CD4-positive, alpha-beta T cell treated with Interleukin-10 for 1 hour (primary cell): Measurements from ENCODE around the gene CELSR3.

Source experiments
- DNase-seq: peaks from one replicate; pipeline ENCODE4 v3.0.0-alpha.2; 2020

CELSR3 gene

GRCh38 chr3:48656841-48657281 is 5.8 kb downstream of the CELSR3 start:
- DNase-seq: peak; percentile 49

GRCh38 chr3:48656061-48656840 is 6.4 kb downstream of the CELSR3 start:
- peak; percentile 89 for DNase-seq

- peak; percentile 56 for DNase-seq
These were observed 7.1 kb downstream of the CELSR3 start for GRCh38 chr3:48655606-48656005.

GRCh38 chr3:48655063-48655462 is 7.6 kb downstream of the CELSR3 start:
- DNase-seq: no peak

- DNase-seq: no peak
These were observed 9.6 kb downstream of the CELSR3 start for GRCh38 chr3:48652923-48653715.

GRCh38 chr3:48651771-48652170 is 10.9 kb downstream of the CELSR3 start:
- DNase-seq: no peak

DNA sequence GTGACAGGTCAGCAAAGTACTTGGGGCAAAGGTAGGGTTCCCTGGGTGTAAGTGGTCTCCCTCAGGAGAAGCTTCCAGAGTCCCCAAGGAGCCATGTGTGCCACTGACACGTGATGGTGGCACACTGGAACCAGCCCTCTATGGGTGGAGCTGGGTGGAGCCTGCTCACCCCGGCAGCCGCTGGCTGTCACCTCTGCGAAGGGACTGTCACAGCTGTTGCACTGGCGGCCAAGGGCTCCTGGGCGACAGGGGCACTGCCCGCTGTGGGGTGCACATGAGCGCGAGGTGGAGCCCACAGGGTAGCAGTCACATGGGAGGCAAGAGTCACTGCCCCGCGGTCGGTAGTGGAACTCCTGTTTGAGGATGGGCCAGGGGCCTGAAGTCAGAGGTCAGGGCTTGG is 12.0 kb downstream of the CELSR3 start:
- DNase-seq: no peak

DNA sequence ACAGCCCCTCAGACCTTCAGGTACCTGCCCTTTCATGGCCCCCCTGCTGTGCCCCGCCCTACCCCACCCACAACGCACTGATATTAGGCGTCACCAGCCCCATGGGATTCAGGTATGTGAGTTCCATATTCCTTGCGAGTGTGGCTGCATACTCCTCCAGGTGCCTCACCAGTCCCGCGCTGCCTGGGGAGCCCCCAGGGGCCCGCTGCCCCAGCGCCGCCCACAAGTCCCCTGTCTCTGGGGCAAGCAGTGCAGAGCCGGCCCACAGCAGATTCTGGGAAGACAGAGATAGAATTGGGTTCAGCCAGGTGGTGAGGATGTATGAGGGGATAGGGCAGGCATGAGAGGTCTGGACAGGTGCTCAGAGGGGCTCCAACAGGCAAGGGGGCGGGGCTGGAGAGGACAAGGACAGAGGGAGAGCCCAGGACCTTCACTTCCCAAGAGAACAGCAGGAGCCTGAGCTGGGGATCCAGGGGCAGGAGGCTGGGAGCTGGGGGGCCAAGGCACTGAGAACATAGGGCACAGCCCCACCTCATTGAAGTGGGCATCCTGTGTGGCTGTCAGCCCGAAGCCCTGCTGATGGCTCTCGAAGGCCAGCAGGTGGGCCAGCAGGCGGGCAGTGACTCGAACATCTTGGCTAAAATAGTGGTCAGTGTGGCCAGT is 14.4 kb downstream of the CELSR3 start:
- DNase-seq: no peak

GRCh38 chr3:48647714-48648113 is 15.0 kb downstream of the CELSR3 start:
- no peak for DNase-seq

GRCh38 chr3:48644898-48645760 is 17.6 kb downstream of the CELSR3 start:
- DNase-seq: no peak

DNA sequence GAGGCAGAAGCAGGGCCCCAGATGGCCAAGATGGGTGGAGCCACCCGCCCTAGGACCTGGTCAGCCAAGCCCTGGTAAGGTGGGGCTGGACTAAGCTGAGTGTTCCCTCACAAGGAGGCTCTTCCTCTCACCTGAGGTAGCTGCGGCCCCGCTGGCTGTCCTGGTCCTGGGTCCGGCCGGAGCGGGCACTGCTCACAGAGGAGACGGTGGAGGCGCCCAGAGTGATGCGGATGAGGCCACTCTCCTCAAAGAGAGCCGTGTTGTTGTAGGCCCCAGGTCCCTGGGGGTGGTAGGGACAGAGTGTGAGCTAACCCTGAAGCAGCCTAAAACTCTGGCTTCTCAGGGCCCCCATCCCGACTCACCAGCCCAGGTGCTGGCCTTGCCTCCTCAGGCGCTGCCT is 20.1 kb downstream of the CELSR3 start:
- DNase-seq: no peak

GRCh38 chr3:48641396-48641795 is 21.3 kb downstream of the CELSR3 start:
- DNase-seq: no peak

DNA sequence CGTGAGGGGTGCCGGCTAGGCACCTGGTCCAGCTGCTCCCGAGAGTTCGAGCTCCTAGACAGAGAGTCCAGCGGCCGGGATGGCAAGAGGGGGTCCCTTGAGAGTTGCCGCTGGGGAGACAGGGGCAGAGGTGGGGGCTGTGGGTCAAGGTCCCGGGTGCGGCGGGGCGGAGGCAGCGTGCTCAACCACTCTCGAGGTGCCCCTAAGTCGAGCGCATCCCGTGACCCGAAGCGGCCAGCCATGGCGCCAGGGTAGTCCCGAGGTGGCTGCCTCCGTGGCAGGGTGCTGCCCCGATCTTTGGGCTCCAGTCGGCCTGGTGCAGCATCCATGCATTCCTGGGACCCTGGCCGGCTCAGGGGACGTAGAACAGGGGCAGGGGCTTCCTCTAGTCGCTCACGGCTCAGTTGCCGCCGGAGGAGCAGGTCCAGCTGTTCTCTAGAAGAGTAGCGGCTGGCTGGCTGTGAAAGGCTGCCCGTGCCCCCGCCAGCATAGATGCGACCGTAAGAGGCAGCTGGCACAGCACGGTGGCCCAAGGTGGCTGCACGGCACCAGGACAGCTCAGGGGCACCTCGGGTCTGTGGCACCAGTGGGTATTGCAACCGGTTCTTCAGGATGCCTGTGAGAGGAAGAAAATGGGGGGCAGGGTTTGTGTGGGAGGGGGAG is 22.6 kb downstream of the CELSR3 start:
- DNase-seq: no peak

DNA sequence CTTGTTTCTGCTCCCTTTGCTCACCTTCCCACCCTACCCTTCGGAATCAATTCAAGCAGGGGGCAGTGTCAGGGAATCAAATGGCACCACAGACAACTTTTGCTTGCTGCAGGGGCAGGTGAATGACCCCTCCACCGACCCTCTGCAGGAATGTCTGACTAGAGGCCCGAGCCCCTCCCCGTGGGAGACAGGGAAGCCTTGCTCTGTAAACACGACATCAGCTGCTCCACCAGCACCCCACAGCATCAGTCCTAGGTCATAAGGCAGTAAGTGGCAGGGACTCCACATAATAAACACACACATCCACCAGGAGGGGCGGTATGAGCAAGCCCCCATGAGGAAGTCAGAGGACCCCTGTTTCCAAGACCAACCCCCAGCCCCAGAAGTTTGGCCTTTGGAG is 25.4 kb downstream of the CELSR3 start:
- DNase-seq: no peak

GRCh38 chr3:48636149-48636655 is 26.5 kb downstream of the CELSR3 start:
- DNase-seq: no peak

DNA sequence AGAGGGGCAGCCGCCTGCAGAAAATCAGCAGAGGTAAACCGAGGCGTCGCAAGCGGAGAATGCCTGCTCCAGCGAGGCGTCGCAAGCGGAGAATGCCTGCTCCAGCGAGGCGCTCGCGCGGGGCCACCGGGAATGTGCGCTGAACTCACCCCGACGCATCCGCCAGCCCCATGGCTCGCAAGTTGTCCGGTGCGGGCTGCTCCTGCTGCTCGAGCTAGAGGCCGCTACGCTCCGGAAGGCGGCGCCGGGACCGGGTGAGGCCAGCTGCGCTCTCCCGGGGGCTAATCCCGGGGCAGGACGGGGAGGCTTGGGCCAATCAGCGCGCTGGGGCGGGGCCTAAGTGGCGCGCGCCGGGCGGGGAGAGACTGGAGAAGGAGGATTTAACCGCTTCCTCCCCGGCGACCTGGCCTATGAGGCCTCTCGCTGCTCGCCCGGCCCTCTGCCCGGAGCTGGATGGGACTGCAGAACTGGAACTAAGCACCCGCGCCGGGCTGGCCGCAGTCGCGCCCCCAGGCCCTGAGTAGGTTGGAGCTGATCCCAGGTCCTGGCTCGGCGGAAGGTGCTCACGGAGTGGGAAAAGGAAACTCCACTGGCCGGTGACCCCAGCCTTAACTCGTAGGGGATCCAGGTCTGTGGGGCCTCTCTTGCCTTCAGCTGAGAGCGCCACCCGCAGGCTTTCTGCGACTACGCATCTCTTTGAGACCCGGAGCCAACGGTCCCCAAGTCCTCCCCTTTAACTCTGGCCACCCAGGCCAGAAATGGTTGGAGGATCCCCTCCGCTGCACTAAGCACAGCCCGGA is 27.3 kb downstream of the CELSR3 start, which contains the start of gene SLC26A6:
Gene SLC26A6 (minus strand): TSS at position 240 of the 800 bp plus-strand sequence. CDS start 68 bp downstream, at position 172.
- peak; percentile 93 for DNase-seq

DNA sequence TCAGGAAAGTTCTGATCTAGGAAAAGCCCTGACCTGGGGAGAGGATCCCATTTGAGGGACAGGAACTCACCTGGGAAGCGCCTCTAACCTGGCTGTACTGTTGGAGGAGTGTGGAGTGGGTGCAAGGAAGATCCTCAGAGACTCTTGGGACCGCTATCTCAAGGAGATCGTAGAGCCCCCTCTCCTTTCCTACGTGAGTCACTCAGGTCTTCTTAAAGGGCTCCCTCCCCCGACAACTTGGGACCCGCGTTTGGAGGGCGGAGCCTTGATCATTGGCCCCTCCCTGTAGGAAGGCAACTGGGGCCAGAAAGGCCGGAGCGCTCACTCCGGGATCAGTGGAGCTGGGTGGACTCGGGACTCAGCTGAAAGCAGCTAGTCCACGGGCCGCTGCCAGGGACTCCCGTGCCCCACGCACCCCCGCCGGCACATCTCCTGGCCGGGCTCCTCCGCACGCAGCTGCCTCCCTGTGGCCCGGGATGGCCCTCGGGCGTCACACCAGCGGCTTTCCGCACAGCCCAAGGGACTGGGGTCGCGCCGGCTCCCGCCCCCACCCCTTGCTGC is 27.9 kb downstream of the CELSR3 start:
- peak; percentile 39 for DNase-seq

GRCh38 chr3:48633743-48634142 is 28.9 kb downstream of the CELSR3 start:
- no peak for DNase-seq

DNA sequence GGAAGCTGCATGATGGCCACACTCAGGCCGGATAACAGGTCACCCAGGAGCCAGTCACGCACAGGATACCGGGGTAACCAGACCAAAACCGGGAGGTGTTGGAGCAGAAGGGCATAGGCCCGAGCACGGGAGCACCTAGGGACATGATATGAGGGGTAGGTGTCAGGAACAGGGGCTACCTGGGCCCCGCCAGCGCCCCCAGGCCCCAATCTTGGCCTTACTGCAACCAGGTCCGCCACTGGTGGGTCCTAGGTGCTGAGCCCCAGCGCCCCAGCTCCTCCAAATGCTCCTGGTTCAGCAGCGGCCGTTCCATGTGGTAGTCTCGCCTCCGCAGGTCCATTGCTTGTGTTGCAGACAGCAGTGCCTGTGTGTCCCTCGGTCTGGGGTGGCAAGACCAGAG is 29.4 kb downstream of the CELSR3 start:
- DNase-seq: no peak
